GM19372 (cell line): Measurements from ENCODE around the gene SARDH.
"Not testable (repeated sequence)": the region's sequence is repeated elsewhere in the genome, so short reads cannot be mapped to it uniquely, and the experiment has no call there.

Source experiments
- ATAC-seq: cut with Tn5 transposase; IDR thresholded peaks from one replicate; pipeline ENCODE4 v1.9.1; 2021; ENCODE audit warnings: mild to moderate bottlenecking, low read depth, moderate library complexity; ENCODE audit not compliant: unreplicated experiment

SARDH gene

GRCh38 chr9:133638076-133638475 lies 100.1 kb downstream of the SARDH start:
- no peak for ATAC-seq

- no peak for ATAC-seq
Measured at GRCh38 chr9:133637451-133638055, 100.6 kb downstream of the SARDH start.

DNA sequence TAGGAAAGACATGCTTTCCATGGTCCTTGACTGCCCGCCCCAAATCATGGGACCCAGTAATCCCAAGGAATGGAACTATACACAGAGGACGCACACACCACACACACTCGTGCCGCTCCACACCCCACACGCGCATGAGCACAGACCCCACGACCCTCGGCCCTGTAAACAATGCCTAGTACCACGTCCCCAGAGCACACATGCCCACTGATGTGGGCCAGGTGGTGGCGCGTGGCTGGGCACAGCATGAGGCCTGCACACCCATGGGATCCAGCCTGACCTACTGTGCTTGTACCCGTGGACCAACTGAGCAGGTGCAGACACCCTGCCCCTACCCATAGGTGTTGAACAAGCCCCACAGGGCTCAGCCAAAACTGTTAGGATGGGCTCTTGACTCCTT lies 101.2 kb downstream of the SARDH start:
- ATAC-seq: no peak

DNA sequence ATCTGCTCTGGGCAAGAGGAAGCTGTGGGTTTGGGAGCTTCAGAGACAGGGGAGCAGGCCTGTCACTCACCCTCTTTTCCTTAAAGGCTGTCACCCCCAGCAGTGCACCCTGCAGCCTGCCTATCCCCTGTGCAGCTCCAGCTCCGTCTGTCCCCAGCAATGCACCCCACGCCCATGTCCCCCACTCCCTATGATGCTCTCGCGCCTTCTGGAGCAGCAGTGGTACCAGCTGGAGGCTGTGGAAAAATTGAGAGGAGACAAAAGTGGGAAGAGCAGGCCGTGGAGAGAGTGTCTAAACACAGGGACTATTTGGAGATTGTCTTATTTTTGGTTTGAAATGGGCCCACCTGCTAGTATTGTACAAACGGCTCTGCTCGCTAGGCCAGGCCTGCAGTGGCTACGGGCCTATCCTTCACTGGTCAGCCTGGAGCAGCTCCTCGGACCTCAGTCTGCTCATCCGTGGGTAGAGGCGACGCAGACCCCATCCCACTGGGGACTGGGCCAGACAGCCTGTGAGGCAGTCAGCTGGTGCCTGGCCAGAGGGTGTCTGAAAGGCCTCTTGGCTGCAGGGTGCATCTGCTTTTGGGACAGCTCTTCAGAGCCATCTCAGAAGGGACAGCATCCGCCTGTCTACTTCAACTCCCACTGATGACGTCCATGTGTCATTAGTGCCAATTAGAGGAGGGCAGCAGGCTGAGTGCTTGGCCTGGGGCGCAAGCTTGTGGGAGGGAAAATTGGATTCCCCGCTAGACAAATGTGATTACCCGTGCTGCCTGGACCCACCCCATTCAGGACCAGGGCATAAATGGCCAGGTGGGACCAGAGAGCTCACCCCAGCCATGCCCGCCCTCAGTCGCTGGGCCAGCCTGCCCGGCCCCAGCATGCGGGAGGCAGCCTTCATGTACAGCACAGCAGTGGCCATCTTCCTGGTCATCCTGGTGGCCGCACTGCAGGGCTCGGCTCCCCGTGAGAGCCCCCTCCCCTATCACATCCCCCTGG lies 102.3 kb downstream of the SARDH start, which contains the start of gene DBH:
Gene DBH (plus strand): TSS at position 831 of the 999 bp plus-strand sequence. CDS start 9 bp downstream, at position 840.
- ATAC-seq: no peak

DNA sequence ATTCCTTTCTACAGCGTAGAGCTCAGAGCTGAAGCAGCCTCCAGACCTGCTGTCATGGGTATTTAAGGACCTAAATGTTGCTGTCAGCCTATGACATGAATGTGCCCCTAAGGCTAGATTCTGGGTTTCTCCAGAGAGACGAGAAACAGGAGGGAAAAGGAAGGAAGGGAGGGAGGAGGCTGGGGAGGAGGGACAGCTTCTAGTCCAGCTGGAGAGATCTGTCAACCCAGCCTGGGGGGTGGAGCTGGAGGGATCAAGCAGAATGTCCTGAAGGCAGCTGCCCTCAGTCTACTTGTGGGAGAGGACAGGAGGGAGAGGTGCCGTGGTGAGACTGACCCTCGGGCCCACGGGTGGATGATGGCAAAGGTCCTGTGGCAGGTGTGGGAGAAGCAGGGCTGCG lies 103.1 kb downstream of the SARDH start:
- no peak for ATAC-seq

- no peak for ATAC-seq
Measured at GRCh38 chr9:133634081-133634691, 104.0 kb downstream of the SARDH start.

DNA sequence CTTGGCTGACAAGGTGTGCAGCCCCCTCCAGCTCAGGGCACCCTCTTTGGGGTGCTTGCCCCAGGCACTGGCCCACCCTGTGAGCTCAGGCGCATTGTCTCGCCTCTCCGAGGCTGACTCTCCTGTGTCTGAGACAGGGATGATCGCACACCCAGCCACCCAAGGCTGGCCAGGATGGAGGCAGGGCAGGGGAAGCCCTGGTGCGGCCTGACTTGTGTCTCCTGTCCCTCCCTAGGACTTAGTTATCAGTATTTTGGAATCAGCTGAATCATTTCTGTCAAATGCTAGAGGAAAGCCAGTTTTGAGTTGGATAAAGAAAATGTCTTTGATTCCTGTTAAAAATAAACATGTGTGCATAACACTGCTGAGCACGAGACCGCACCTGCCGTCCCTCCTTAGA lies 104.5 kb downstream of the SARDH start:
- no peak for ATAC-seq

- no peak for ATAC-seq
Measured at GRCh38 chr9:133632806-133633680, 105.1 kb downstream of the SARDH start.

- ATAC-seq: no peak
Measured at GRCh38 chr9:133631111-133631510, 107.0 kb downstream of the SARDH start.

GRCh38 chr9:133629221-133630110 lies 108.7 kb downstream of the SARDH start:
- no peak for ATAC-seq

DNA sequence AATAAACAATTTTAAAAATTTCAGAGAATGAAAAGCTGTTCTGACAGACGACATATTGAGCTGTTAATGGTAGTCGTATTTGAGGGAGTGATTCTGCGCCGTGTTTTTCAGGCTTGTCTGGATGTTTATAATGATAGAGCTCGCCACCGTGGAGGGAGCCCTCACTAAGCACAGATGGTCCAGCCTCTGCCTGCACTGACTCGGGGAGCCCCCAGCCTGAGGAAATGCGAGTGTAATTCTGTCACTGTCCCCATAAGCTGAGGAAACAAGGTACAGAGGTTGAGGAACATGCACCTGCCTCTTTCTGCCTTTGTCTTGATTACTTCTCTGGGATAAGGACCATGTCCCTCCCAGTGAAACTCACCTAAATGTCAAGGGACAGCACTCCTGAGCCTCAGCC lies 109.4 kb downstream of the SARDH start:
- no peak for ATAC-seq

DNA sequence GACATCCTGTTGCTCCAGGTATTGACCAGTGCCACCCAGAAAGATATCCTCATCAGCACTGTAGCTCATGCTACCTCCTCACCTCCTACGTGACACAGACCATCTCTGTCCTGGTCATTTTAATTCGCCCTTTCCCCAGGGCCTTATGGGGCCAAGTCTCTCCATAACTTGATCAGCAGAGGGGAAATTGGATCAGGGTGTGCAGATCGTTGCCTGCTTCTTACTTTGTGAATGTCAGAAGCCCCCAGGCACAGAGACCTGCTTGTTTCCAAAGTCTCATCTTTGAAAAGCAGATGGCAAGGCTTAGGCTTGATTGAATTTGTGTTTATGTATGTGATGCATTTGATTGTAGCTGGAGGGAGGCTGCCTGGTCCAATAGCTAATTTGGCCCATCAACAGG lies 110.8 kb downstream of the SARDH start:
- ATAC-seq: no peak

- not testable (repeated sequence) for ATAC-seq
Measured at GRCh38 chr9:133626008-133626407, 112.1 kb downstream of the SARDH start.

- ATAC-seq: no peak
Measured at GRCh38 chr9:133622555-133622954, 115.6 kb downstream of the SARDH start.

DNA sequence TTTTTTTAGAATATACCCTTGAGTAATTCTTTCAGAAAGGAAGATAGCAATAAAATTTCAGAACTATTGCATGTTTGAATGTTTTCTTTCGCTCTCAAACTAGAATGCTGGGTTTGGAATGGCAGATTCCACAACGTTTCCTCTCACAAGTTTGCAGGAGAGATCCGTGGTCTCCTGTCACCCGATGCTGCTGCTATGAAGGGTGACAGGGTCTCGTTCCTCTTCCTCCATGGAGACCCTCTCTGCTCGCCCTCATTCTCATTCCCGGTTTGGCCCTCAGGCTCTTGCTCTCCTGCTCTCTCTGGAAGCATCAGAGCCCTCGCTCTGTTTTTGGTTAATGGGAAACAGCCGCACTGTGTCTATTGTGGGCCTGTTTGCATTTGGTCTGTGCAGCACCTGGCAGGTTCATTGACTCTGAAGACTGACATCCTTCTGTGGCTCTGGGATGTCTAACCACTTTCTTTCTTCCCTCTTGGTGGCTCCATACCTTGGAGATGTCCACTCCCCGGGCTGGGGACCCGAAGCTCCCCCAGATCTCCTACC lies 116.4 kb downstream of the SARDH start:
- no peak for ATAC-seq

GRCh38 chr9:133619791-133620190 lies 118.4 kb downstream of the SARDH start:
- ATAC-seq: no peak

DNA sequence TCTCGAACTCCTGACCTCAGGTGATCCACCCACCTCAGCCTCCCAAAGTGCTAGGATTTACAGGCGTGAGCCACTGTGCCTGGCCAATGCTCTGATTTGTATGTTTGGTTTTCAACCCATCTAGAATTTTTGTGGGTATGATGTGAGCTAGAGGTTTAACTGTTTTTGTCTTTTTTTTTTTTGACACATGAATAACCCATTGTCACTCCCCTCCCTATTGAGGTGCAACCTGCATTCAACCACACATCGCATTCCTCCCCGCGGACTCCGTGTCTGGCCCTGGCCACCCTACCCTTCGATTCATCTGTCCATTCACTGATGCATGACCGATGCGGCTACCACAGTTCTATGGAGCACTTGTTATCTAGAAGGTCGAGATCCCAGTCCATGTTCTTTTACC lies 119.4 kb downstream of the SARDH start:
- no peak for ATAC-seq

DNA sequence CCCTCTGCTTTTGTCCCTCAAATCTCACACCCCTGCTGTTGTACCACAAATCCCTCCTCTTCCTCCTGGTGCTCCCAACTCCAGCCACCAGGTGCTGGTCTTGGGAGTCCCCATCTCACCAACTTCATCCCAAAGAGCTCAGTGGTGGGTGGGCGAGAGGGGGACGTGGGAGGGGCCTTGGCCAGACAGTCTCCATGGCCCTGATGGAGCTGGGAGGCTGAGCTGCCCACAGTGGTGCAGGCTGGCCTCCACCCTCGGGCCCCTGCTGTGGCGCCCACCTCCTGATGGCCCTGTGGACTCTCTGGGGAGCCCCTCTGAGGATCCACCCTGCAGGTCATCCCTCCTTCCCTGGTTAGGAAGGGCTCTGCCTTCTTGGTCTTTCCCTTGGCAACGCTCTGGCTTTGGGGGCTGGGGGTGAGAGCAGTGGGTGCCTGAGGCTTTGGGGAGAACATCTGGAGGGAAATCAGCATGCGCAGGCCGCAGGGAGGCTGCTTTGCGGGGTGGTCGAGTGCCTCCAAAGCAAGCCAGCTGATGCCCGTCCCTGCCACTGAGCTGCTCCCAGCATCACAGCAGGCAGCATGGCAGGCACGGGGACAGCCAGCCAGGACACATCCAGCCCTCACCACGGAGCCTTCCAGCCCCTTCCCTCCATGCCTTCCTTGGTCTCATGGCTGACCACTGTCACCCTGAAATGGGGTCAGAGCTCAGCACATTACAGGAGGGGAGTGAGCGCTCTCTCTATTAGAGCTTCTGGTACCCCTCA lies 121.3 kb downstream of the SARDH start:
- ATAC-seq: no peak
